ENCODE data around the gene STUM.

DNA sequence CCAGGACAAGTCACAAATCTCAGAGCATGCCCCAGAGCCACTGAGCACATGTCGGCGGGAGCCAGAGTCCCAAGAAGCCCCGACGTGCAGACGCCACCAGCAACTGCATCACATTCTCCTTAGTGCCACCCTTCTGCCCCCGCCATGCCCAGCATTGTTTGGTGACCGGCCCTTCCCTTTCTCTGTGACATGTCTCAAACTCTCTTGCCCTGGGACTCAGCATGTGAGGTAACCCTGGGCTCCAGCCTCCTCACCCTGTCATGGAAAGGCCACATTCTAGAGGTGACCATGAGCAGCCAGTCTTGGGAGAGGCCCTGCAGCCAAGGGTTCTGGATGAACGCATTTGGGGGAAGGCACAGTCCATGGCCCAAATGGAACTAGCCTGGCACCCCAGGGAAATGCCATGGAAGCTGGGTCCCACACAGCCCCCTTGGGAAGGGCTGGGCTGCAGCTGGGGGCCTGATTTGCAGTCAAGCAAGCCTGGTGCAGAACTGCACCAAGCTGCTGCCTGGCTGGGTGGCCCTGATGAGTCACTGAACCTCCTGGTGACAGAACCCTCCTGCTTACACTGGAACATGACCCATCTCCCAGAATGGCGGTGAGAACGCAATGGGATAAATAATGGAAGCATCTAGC is 96.1 kb downstream of the STUM start:
- no peak for TF ChIP-seq ZNF274 (IDR thresholded peaks at IDR 0.05; ENCODE audit: low read depth, low read length)
- TF ChIP-seq SUZ12 (IDR thresholded peaks at IDR 0.05; ENCODE audit: extremely low read depth, insufficient read depth, insufficient read length) = no peak
- TF ChIP-seq YY1 (IDR thresholded peaks at IDR 0.05; ENCODE audit: insufficient read depth, insufficient read length) = no peak

Measured in NT2/D1 (cell line).